ENCODE data around the gene EWSR1.

The EWSR1 gene

GRCh38 chr22:29320546-29320945 lies 52.5 kb downstream of the EWSR1 start:
- H3K36me3 ChIP-seq (ENCODE audit: control insufficient read depth in 2 of 2, insufficient read depth in 2 of 2, low read length in 2 of 2) = no peaks in the 10 kb centered on the region

GRCh38 chr22:29323641-29324040 lies 55.6 kb downstream of the EWSR1 start:
- Histone ChIP-seq H3K36me3 (ENCODE audit: control insufficient read depth in 2 of 2, insufficient read depth in 2 of 2, low read length in 2 of 2) (peaks cover 13 to 23% of the 10 kb centered on the region in 2 donors), H3K27ac (ENCODE audit: low read depth in 2 of 2, low read length in 2 of 2) (no peak overlapping the region), H3K27me3 (ENCODE audit: control insufficient read depth in 2 of 2, insufficient read depth in 2 of 2, low read length in 2 of 2) (no peaks in the 10 kb centered on the region), H3K4me1 (ENCODE audit: control insufficient read depth in 2 of 2, insufficient read depth in 2 of 2, low read length in 2 of 2) (no peaks in the 10 kb centered on the region), H3K9ac (ENCODE audit: low read depth in 1 of 2, low read length in 2 of 2) (no peak overlapping the region), H3K4me3 (ENCODE audit: low read length in 2 of 2) (no peak overlapping the region), H3K9me3 (ENCODE audit: control insufficient read depth in 2 of 2, low read length in 2 of 2) (no peaks in the 10 kb centered on the region)

More at GRCh38 chr22:29320546-29320945, 52.5 kb downstream of the EWSR1 start:
- no peak overlapping the region for H3K9ac ChIP-seq (ENCODE audit: low read depth in 1 of 2, low read length in 2 of 2)
- H3K4me3 ChIP-seq (ENCODE audit: low read length in 2 of 2) = no peak overlapping the region
- H3K4me1 ChIP-seq (ENCODE audit: control insufficient read depth in 2 of 2, insufficient read depth in 2 of 2, low read length in 2 of 2) = no peaks in the 10 kb centered on the region
- H3K9me3 ChIP-seq (ENCODE audit: control insufficient read depth in 2 of 2, low read length in 2 of 2) = no peaks in the 10 kb centered on the region
- peaks cover 8 to 11% of the 10 kb centered on the region in 2 donors for H3K27me3 ChIP-seq (ENCODE audit: control insufficient read depth in 2 of 2, insufficient read depth in 2 of 2, low read length in 2 of 2)
- H3K27ac ChIP-seq (ENCODE audit: low read depth in 2 of 2, low read length in 2 of 2) = no peak overlapping the region

GRCh38 chr22:29325356-29325755 lies 57.3 kb downstream of the EWSR1 start:
- H3K9ac ChIP-seq (ENCODE audit: low read depth in 1 of 2, low read length in 2 of 2) = no peak overlapping the region
- no peaks in the 10 kb centered on the region for H3K9me3 ChIP-seq (ENCODE audit: control insufficient read depth in 2 of 2, low read length in 2 of 2)
- peaks cover 16 to 28% of the 10 kb centered on the region in 2 donors for H3K36me3 ChIP-seq (ENCODE audit: control insufficient read depth in 2 of 2, insufficient read depth in 2 of 2, low read length in 2 of 2)
- H3K27ac ChIP-seq (ENCODE audit: low read depth in 2 of 2, low read length in 2 of 2) = no peak overlapping the region
- H3K4me3 ChIP-seq (ENCODE audit: low read length in 2 of 2) = no peak overlapping the region
- H3K4me1 ChIP-seq (ENCODE audit: control insufficient read depth in 2 of 2, insufficient read depth in 2 of 2, low read length in 2 of 2) = no peaks in the 10 kb centered on the region
- H3K27me3 ChIP-seq (ENCODE audit: control insufficient read depth in 2 of 2, insufficient read depth in 2 of 2, low read length in 2 of 2) = no peaks in the 10 kb centered on the region

DNA sequence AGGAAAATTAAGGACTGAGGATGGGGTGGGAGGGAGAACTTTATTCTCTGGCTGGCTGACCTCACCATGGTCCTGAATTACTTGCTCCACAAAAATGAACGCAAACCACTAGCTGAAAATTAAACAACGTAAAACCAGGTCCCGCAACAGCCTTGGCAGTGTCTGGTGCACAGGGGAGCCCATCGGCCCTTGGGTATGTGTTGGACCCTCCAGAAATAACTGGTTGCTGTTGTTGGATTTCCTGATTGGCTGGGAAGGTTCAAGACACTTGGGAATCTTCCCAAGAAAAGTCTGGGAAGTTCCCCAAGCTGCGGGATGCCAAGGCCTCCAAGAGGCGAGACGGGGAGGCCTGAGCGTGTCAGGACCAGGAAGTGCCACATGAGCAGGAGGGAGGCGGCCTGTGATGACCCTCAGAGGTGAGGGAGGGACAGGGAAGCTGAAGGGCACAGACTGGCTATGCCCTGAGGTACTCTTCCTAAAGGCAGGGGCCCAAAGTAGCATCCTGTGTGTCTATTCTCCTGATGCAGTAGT lies 57.8 kb downstream of the EWSR1 start:
- Histone ChIP-seq H3K36me3 (ENCODE audit: control insufficient read depth in 2 of 2, insufficient read depth in 2 of 2, low read length in 2 of 2) (peaks cover 19 to 31% of the 10 kb centered on the region in 2 donors), H3K4me3 (ENCODE audit: low read length in 2 of 2) (no peak overlapping the region), H3K27me3 (ENCODE audit: control insufficient read depth in 2 of 2, insufficient read depth in 2 of 2, low read length in 2 of 2) (no peaks in the 10 kb centered on the region), H3K27ac (ENCODE audit: low read depth in 2 of 2, low read length in 2 of 2) (no peak overlapping the region), H3K9me3 (ENCODE audit: control insufficient read depth in 2 of 2, low read length in 2 of 2) (no peaks in the 10 kb centered on the region), H3K9ac (ENCODE audit: low read depth in 1 of 2, low read length in 2 of 2) (no peak overlapping the region), H3K4me1 (ENCODE audit: control insufficient read depth in 2 of 2, insufficient read depth in 2 of 2, low read length in 2 of 2) (no peaks in the 10 kb centered on the region)

DNA sequence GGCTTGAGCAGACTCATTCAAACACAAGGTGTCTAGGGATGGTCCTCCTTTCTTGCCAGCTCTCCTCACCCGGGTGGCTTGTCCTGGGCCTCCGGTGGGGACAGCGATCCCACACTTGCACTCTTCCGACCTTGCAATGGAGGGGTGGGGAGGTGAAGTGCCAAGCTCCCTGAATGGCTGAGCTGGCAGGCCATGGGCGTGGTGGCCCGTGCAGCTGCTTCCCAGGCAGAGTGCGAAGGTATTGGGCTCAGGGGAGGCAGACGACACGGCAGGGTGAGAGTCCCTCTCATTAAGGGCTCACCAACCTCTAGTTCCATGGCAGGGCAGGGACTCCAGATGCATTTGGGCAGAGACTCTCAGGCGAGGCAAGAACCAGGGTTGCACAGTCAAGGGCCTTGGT lies 58.4 kb downstream of the EWSR1 start:
- Histone ChIP-seq H3K27ac (ENCODE audit: low read depth in 2 of 2, low read length in 2 of 2) (no peak overlapping the region), H3K9me3 (ENCODE audit: control insufficient read depth in 2 of 2, low read length in 2 of 2) (no peaks in the 10 kb centered on the region), H3K9ac (ENCODE audit: low read depth in 1 of 2, low read length in 2 of 2) (no peak overlapping the region), H3K36me3 (ENCODE audit: control insufficient read depth in 2 of 2, insufficient read depth in 2 of 2, low read length in 2 of 2) (peaks cover 22 to 37% of the 10 kb centered on the region in 2 donors), H3K4me1 (ENCODE audit: control insufficient read depth in 2 of 2, insufficient read depth in 2 of 2, low read length in 2 of 2) (no peaks in the 10 kb centered on the region), H3K4me3 (ENCODE audit: low read length in 2 of 2) (no peak overlapping the region), H3K27me3 (ENCODE audit: control insufficient read depth in 2 of 2, insufficient read depth in 2 of 2, low read length in 2 of 2) (no peaks in the 10 kb centered on the region)

DNA sequence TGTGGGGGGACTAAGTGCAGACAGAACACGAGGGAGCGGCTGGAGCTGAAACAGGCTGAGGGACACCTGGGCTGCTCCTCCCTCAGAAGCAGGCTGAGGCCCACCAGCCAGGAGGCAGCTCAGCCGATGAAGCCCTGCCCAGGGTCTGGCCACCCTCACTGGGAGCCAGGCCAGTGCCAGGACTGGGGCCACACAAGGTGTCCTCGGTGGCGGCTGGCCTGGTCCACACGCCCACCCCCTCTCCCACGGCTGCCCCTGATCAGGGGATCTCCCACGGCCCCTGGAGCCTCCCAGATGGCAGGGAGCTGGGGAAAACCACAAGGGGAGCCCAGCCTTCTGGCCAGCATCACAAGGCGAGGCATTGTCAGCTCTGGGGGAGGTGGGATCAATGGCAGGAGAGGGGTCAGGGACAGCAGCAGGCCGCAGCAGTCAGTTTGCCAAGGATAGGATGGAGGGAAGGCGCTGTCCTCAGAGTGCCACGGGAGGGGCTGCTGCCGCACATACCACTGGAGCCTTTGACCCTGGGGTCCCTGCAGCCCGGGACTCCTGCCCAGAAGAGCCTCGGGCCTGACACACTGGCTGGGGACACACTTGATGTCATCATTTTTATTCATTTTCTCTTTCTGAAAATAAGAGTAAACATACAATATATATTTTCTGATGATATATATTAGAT lies 59.2 kb downstream of the EWSR1 start:
- Histone ChIP-seq H3K36me3 (ENCODE audit: control insufficient read depth in 2 of 2, insufficient read depth in 2 of 2, low read length in 2 of 2) (peaks cover 22 to 41% of the 10 kb centered on the region in 2 donors), H3K9ac (ENCODE audit: low read depth in 1 of 2, low read length in 2 of 2) (no peak overlapping the region)

DNA sequence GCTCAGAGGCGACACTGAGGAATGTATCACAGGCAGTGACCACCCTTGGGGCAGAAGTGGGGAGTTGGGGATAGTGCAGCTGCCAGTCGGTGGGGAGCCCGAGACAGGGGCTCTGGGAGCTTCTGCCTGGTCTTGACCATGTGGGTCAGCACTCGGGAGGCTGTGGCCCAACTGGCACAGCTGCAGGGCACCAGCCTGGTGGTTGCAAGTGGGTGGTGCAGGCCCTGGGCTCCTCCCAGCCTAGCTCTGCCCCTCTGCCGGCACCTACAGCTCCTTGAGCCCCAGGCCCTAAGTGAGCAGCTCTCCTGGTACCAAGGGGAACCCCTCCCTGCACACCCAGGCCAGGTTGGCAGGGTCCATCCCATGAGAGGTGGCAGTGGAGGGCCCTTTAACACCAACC lies 60.0 kb downstream of the EWSR1 start:
- Histone ChIP-seq H3K27me3 (ENCODE audit: control insufficient read depth in 2 of 2, insufficient read depth in 2 of 2, low read length in 2 of 2) (no peaks in the 10 kb centered on the region), H3K9ac (ENCODE audit: low read depth in 1 of 2, low read length in 2 of 2) (no peak overlapping the region), H3K4me3 (ENCODE audit: low read length in 2 of 2) (no peak overlapping the region), H3K9me3 (ENCODE audit: control insufficient read depth in 2 of 2, low read length in 2 of 2) (no peaks in the 10 kb centered on the region), H3K36me3 (ENCODE audit: control insufficient read depth in 2 of 2, insufficient read depth in 2 of 2, low read length in 2 of 2) (peaks cover 26 to 48% of the 10 kb centered on the region in 2 donors), H3K4me1 (ENCODE audit: control insufficient read depth in 2 of 2, insufficient read depth in 2 of 2, low read length in 2 of 2) (no peaks in the 10 kb centered on the region), H3K27ac (ENCODE audit: low read depth in 2 of 2, low read length in 2 of 2) (no peak overlapping the region)

More for the DNA sequence above, 59.2 kb downstream of the EWSR1 start:
- Histone ChIP-seq H3K27me3 (ENCODE audit: control insufficient read depth in 2 of 2, insufficient read depth in 2 of 2, low read length in 2 of 2) (no peaks in the 10 kb centered on the region), H3K9me3 (ENCODE audit: control insufficient read depth in 2 of 2, low read length in 2 of 2) (no peaks in the 10 kb centered on the region), H3K27ac (ENCODE audit: low read depth in 2 of 2, low read length in 2 of 2) (no peak overlapping the region), H3K4me1 (ENCODE audit: control insufficient read depth in 2 of 2, insufficient read depth in 2 of 2, low read length in 2 of 2) (no peaks in the 10 kb centered on the region), H3K4me3 (ENCODE audit: low read length in 2 of 2) (no peak overlapping the region)

DNA sequence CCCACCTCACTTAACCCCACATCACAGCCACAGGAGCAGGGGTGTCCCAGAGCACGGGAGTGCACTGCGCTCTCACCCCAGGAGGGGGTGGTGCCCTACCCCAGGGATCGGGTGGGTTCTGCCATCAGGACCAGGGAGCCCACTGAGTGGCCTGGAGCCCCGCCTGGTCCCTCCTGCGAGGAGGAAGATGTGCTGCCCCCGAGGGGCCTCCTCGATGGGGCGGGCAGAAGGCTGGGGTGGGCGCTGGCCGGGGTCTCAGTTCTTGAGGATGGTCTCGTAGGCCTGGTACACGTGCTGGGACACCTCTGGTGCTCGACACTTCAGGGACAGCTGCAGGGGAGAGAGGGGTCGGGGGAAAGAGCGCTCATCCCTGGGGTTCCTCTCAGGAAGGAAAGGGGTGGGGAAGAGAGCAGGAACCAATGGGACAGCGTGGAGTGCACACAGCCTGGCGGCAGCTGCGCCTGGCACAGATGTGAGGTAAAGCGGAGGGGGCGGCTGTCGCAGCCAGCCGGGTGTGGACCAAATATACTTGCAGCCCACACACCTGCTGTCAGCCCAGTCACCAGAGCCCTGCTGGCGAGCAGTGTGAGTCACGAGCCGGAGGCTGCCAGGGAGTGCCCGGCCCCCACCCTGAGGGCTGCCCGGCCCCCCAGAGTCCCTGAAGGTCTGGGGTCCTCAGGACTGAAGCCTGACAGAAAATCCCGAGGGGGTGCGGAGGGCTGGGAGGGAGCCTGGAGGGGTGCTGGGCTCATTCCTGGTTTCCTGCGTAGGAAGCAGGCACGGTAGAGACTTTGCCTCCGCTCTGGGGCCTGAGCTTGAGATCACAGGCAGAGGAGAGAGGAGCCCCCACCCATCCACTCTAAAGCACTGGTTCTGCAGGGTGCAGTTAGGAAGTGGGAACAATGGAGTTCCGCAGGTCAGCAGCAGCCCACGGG lies 60.8 kb downstream of the EWSR1 start:
- H3K4me1 ChIP-seq (ENCODE audit: control insufficient read depth in 2 of 2, insufficient read depth in 2 of 2, low read length in 2 of 2) = no peaks in the 10 kb centered on the region
- H3K27me3 ChIP-seq (ENCODE audit: control insufficient read depth in 2 of 2, insufficient read depth in 2 of 2, low read length in 2 of 2) = no peaks in the 10 kb centered on the region
- H3K27ac ChIP-seq (ENCODE audit: low read depth in 2 of 2, low read length in 2 of 2) = no peak overlapping the region
- peaks cover 26 to 51% of the 10 kb centered on the region in 2 donors for H3K36me3 ChIP-seq (ENCODE audit: control insufficient read depth in 2 of 2, insufficient read depth in 2 of 2, low read length in 2 of 2)
- H3K9ac ChIP-seq (ENCODE audit: low read depth in 1 of 2, low read length in 2 of 2) = no peak overlapping the region
- H3K9me3 ChIP-seq (ENCODE audit: control insufficient read depth in 2 of 2, low read length in 2 of 2) = no peaks in the 10 kb centered on the region
- H3K4me3 ChIP-seq (ENCODE audit: low read length in 2 of 2) = no peak overlapping the region

GRCh38 chr22:29329581-29329980 lies 61.5 kb downstream of the EWSR1 start:
- Histone ChIP-seq H3K36me3 (ENCODE audit: control insufficient read depth in 2 of 2, insufficient read depth in 2 of 2, low read length in 2 of 2) (peaks cover 31 to 56% of the 10 kb centered on the region in 2 donors), H3K9me3 (ENCODE audit: control insufficient read depth in 2 of 2, low read length in 2 of 2) (no peaks in the 10 kb centered on the region), H3K4me3 (ENCODE audit: low read length in 2 of 2) (no peak overlapping the region), H3K27me3 (ENCODE audit: control insufficient read depth in 2 of 2, insufficient read depth in 2 of 2, low read length in 2 of 2) (no peaks in the 10 kb centered on the region), H3K27ac (ENCODE audit: low read depth in 2 of 2, low read length in 2 of 2) (no peak overlapping the region), H3K4me1 (ENCODE audit: control insufficient read depth in 2 of 2, insufficient read depth in 2 of 2, low read length in 2 of 2) (no peaks in the 10 kb centered on the region), H3K9ac (ENCODE audit: low read depth in 1 of 2, low read length in 2 of 2) (no peak overlapping the region)

- H3K27ac ChIP-seq (ENCODE audit: low read depth in 2 of 2, low read length in 2 of 2) = no peak overlapping the region
- no peaks in the 10 kb centered on the region for H3K9me3 ChIP-seq (ENCODE audit: control insufficient read depth in 2 of 2, low read length in 2 of 2)
- no peaks in the 10 kb centered on the region for H3K27me3 ChIP-seq (ENCODE audit: control insufficient read depth in 2 of 2, insufficient read depth in 2 of 2, low read length in 2 of 2)
- H3K9ac ChIP-seq (ENCODE audit: low read depth in 1 of 2, low read length in 2 of 2) = no peak overlapping the region
- no peak overlapping the region for H3K4me3 ChIP-seq (ENCODE audit: low read length in 2 of 2)
- peaks cover 34 to 63% of the 10 kb centered on the region in 2 donors for H3K36me3 ChIP-seq (ENCODE audit: control insufficient read depth in 2 of 2, insufficient read depth in 2 of 2, low read length in 2 of 2)
- H3K4me1 ChIP-seq (ENCODE audit: control insufficient read depth in 2 of 2, insufficient read depth in 2 of 2, low read length in 2 of 2) = no peaks in the 10 kb centered on the region
These were observed 62.2 kb downstream of the EWSR1 start for GRCh38 chr22:29330291-29330690.

All from mucosa of rectum (tissue), 2 donors.